AG09309 (cell line): ENCODE results near the gene MYO7A.

Experiments
- DNase-seq: peaks from one replicate; pipeline ENCODE4 v3.0.0-alpha.2; 2010; ENCODE audit warnings: low read depth
- H3K4me3 ChIP-seq: 2 replicates; pipeline ENCODE4 v1.5.1; 2011; ENCODE audit warnings: mild to moderate bottlenecking, low read depth, low read length, moderate library complexity; ENCODE audit not compliant: control insufficient read depth
- CTCF ChIP-seq: IDR thresholded peaks from 2 replicates; pipeline ENCODE4 v1.5.1; 2011; ENCODE audit warnings: mild to moderate bottlenecking, low read depth, low read length, inconsistent platforms; ENCODE audit not compliant: insufficient read depth, control insufficient read depth; ENCODE audit errors: missing control alignments

The MYO7A gene

GRCh38 chr11:77204754-77205466 lies 76.9 kb downstream of the MYO7A start:
- no peak overlapping the region for H3K4me3 ChIP-seq
- no peak for DNase-seq
- TF ChIP-seq CTCF = no peak

- H3K4me3 ChIP-seq = no peak overlapping the region
- TF ChIP-seq CTCF = no peak
- DNase-seq = no peak
These were observed 77.6 kb downstream of the MYO7A start for GRCh38 chr11:77205467-77206263.

GRCh38 chr11:77206264-77207018 lies 78.4 kb downstream of the MYO7A start:
- no peak for DNase-seq
- H3K4me3 ChIP-seq = no peak overlapping the region
- no peak for TF ChIP-seq CTCF

- TF ChIP-seq CTCF = no peak
- DNase-seq = no peak
- no peak overlapping the region for H3K4me3 ChIP-seq
These were observed 79.0 kb downstream of the MYO7A start for GRCh38 chr11:77207019-77207485.

- no peak for TF ChIP-seq CTCF
- no peak overlapping the region for H3K4me3 ChIP-seq
- DNase-seq = no peak
These were observed 79.7 kb downstream of the MYO7A start for GRCh38 chr11:77207618-77208313.

GRCh38 chr11:77208535-77208934 lies 80.5 kb downstream of the MYO7A start:
- no peak overlapping the region for H3K4me3 ChIP-seq
- TF ChIP-seq CTCF = no peak
- no peak for DNase-seq
